Stimulated activated memory B cell treated with anti-CD40 and anti-IgM and Interleukin-4, amounts not matched to agents 10 μg/mL and 1 μg/mL and 100 μg/mL, for 72 hours (primary cell): ENCODE results near the gene KRT82.

ENCODE experiments used
- ATAC-seq: fragments of 150-1000 bp; cut with Tn5 transposase; 2 replicates; pipeline ENCODE4 v1.10.0; 2021
- H3K27ac Mint-ChIP-seq: one replicate; pipeline ENCODE4 v1.8.0; 2022; ENCODE audit warnings: mild to moderate bottlenecking, mixed read lengths
- H3K27me3 Mint-ChIP-seq: one replicate; pipeline ENCODE4 v1.8.0; 2022; ENCODE audit warnings: mixed read lengths
- H3K36me3 Mint-ChIP-seq: one replicate; pipeline ENCODE4 v1.8.0; 2022; ENCODE audit warnings: mixed read lengths
- H3K4me1 Mint-ChIP-seq: one replicate; pipeline ENCODE4 v1.8.0; 2022; ENCODE audit warnings: mixed read lengths
- H3K4me3 Mint-ChIP-seq: one replicate; pipeline ENCODE4 v1.8.0; 2022; ENCODE audit warnings: mild to moderate bottlenecking, moderate library complexity, mixed read lengths
- H3K9me3 Mint-ChIP-seq: one replicate; pipeline ENCODE4 v1.8.0; 2022; ENCODE audit warnings: mixed read lengths

Gene KRT82

GRCh38 chr12:52439420-52439819 lies 33.3 kb upstream of the KRT82 start:
- Mint-ChIP-seq H3K9me3 (no peaks in the 10 kb centered on the region), H3K27ac (no peak overlapping the region), H3K27me3 (peaks cover 43% of the 10 kb centered on the region), H3K4me3 (no peak overlapping the region), H3K36me3 (no peaks in the 10 kb centered on the region), H3K4me1 (no peaks in the 10 kb centered on the region)
- no peak for ATAC-seq

GRCh38 chr12:52438305-52439301 lies 32.5 kb upstream of the KRT82 start:
- Mint-ChIP-seq H3K4me3 (no peak overlapping the region), H3K9me3 (no peaks in the 10 kb centered on the region), H3K36me3 (no peaks in the 10 kb centered on the region), H3K27me3 (peaks cover 51% of the 10 kb centered on the region), H3K4me1 (no peaks in the 10 kb centered on the region), H3K27ac (no peak overlapping the region)
- no peak for ATAC-seq

- Mint-ChIP-seq H3K36me3 (no peaks in the 10 kb centered on the region), H3K9me3 (no peaks in the 10 kb centered on the region), H3K4me3 (no peak overlapping the region), H3K27me3 (peaks cover 57% of the 10 kb centered on the region), H3K27ac (no peak overlapping the region), H3K4me1 (no peaks in the 10 kb centered on the region)
- no peak for ATAC-seq
Observed at GRCh38 chr12:52437508-52437907, 31.4 kb upstream of the KRT82 start.

GRCh38 chr12:52436828-52437474 lies 30.8 kb upstream of the KRT82 start:
- H3K4me1 Mint-ChIP-seq, result no peaks in the 10 kb centered on the region
- no peak overlapping the region for H3K4me3 Mint-ChIP-seq
- no peaks in the 10 kb centered on the region for H3K36me3 Mint-ChIP-seq
- no peak overlapping the region for H3K27ac Mint-ChIP-seq
- no peaks in the 10 kb centered on the region for H3K9me3 Mint-ChIP-seq
- H3K27me3 Mint-ChIP-seq, result peaks cover 52% of the 10 kb centered on the region
- ATAC-seq, result no peak

- H3K9me3 Mint-ChIP-seq, result no peaks in the 10 kb centered on the region
- H3K27me3 Mint-ChIP-seq, result peaks cover 47% of the 10 kb centered on the region
- H3K4me1 Mint-ChIP-seq, result no peaks in the 10 kb centered on the region
- no peaks in the 10 kb centered on the region for H3K36me3 Mint-ChIP-seq
- H3K27ac Mint-ChIP-seq, result no peak overlapping the region
- no peak overlapping the region for H3K4me3 Mint-ChIP-seq
- no peak for ATAC-seq
Observed at GRCh38 chr12:52436000-52436827, 30.1 kb upstream of the KRT82 start.

- no peaks in the 10 kb centered on the region for H3K4me1 Mint-ChIP-seq
- H3K36me3 Mint-ChIP-seq, result no peaks in the 10 kb centered on the region
- H3K27ac Mint-ChIP-seq, result no peak overlapping the region
- no peak overlapping the region for H3K4me3 Mint-ChIP-seq
- no peaks in the 10 kb centered on the region for H3K9me3 Mint-ChIP-seq
- H3K27me3 Mint-ChIP-seq, result peaks cover 47% of the 10 kb centered on the region
- ATAC-seq, result no peak
Observed at GRCh38 chr12:52435659-52435999, 29.5 kb upstream of the KRT82 start.

GRCh38 chr12:52434760-52435530 lies 28.8 kb upstream of the KRT82 start:
- Mint-ChIP-seq H3K4me3 (no peak overlapping the region), H3K27me3 (peaks cover 41% of the 10 kb centered on the region), H3K27ac (no peak overlapping the region), H3K9me3 (no peaks in the 10 kb centered on the region), H3K4me1 (no peaks in the 10 kb centered on the region), H3K36me3 (no peaks in the 10 kb centered on the region)
- ATAC-seq, result no peak

- H3K4me1 Mint-ChIP-seq, result no peaks in the 10 kb centered on the region
- ATAC-seq, result no peak
- H3K9me3 Mint-ChIP-seq, result no peaks in the 10 kb centered on the region
- no peaks in the 10 kb centered on the region for H3K36me3 Mint-ChIP-seq
- peaks cover 35% of the 10 kb centered on the region for H3K27me3 Mint-ChIP-seq
- H3K27ac Mint-ChIP-seq, result no peak within 1 kb of the TSS
- H3K4me3 Mint-ChIP-seq, result no peak within 1 kb of the TSS
Observed at GRCh38 chr12:52434081-52434733, 28.1 kb upstream of the KRT82 start, which contains the start of gene KRT75. Gene KRT75 (minus strand): TSS chr12:52434371. CDS start chr12:52434304, 67 bp downstream.

GRCh38 chr12:52433501-52434080 lies 27.5 kb upstream of the KRT82 start:
- Mint-ChIP-seq H3K9me3 (no peaks in the 10 kb centered on the region), H3K27me3 (peaks cover 41% of the 10 kb centered on the region), H3K27ac (no peak overlapping the region), H3K4me3 (no peak overlapping the region), H3K4me1 (no peaks in the 10 kb centered on the region), H3K36me3 (no peaks in the 10 kb centered on the region)
- ATAC-seq, result no peak

GRCh38 chr12:52432559-52433207 lies 26.5 kb upstream of the KRT82 start:
- no peaks in the 10 kb centered on the region for H3K9me3 Mint-ChIP-seq

GRCh38 chr12:52428121-52428520 lies 22.0 kb upstream of the KRT82 start:
- Mint-ChIP-seq H3K36me3 (no peaks in the 10 kb centered on the region), H3K27ac (no peak overlapping the region), H3K27me3 (peaks cover 45% of the 10 kb centered on the region), H3K4me1 (no peaks in the 10 kb centered on the region), H3K9me3 (no peaks in the 10 kb centered on the region), H3K4me3 (no peak overlapping the region)
- ATAC-seq, result no peak

More at GRCh38 chr12:52432559-52433207, 26.5 kb upstream of the KRT82 start:
- Mint-ChIP-seq H3K36me3 (no peaks in the 10 kb centered on the region), H3K4me1 (no peaks in the 10 kb centered on the region), H3K27me3 (peaks cover 43% of the 10 kb centered on the region), H3K27ac (no peak overlapping the region), H3K4me3 (no peak overlapping the region)
- no peak for ATAC-seq

GRCh38 chr12:52427083-52427482 lies 20.9 kb upstream of the KRT82 start:
- ATAC-seq, result no peak
- Mint-ChIP-seq H3K4me3 (no peak overlapping the region), H3K9me3 (no peaks in the 10 kb centered on the region), H3K4me1 (no peaks in the 10 kb centered on the region), H3K27ac (no peak overlapping the region), H3K27me3 (peaks cover 49% of the 10 kb centered on the region), H3K36me3 (no peaks in the 10 kb centered on the region)

- Mint-ChIP-seq H3K4me3 (no peak overlapping the region), H3K9me3 (no peaks in the 10 kb centered on the region), H3K27me3 (peaks cover 53% of the 10 kb centered on the region), H3K27ac (no peak overlapping the region), H3K4me1 (no peaks in the 10 kb centered on the region), H3K36me3 (no peaks in the 10 kb centered on the region)
- ATAC-seq, result no peak
Observed at GRCh38 chr12:52426034-52426433, 19.9 kb upstream of the KRT82 start.
